Kidney capillary endothelial cell (primary cell): ENCODE results near the gene SH3PXD2A.
A peak's percentile ranks its signal among the peaks of the same experiment; 100 is the strongest.

Source experiments
- DNase-seq: peaks from one replicate; pipeline ENCODE4 v3.0.0-alpha.2; 2018; ENCODE audit warnings: low spot score

Gene SH3PXD2A

DNA sequence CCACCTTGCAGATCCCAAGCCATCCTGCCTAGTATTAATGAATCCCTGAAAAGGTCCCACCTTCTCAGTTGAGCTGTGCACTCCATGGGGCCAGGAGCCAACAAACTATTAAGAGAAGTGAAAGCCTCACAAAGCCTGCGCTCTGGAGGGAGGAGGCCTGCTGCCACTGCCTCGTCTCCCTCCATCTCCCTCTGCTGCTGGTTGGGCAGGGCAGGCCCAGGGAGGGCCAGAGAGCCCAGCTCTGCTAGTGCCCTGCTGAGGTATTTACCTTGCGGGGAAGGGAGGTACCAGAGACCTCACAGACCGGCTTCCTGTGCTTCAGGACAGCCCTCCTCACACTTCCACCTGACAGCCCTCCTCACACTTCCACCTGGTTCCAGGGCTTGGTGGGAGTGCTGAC, 171.5 kb downstream of the SH3PXD2A start:
- DNase-seq = no peak

- DNase-seq = no peak
Measured at GRCh38 chr10:103682631-103683030, 172.7 kb downstream of the SH3PXD2A start.

DNA sequence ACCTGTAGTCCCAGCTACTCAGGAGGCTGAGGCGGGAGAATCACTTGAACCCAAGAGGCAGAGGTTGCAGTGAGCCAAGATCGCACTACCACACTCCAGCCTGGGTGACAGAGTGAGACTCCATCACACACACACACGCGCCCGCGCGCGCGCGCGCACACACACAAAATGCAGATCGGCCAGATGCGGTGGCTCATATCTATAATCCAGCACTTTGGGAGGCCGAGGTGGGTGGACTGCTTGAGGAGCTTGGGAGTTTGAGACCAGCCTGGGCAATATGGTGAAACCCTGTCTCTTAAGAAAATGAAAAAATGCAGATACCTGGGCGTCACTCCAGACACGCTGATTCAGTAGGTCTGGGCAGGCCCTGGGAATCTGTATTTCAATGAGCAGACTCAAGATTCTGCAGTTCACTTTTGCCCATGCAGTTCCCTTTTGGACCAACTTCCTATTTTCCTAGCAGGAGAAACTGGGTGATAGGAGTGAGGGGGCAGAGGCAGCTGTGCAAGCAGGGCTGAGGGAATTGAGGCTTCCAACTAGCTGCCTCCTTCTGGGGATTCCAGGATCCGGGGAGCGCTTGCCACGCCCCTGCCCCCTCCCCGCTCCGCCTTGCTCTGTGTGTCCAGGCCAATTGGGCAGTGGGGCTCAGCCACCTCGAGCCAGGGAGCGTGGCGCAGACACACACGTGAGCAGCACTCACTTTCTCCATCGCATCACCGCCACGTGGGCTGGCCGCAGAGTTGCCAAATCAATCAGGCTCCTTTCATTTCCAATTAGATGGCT, 173.6 kb downstream of the SH3PXD2A start:
- no peak for DNase-seq

DNA sequence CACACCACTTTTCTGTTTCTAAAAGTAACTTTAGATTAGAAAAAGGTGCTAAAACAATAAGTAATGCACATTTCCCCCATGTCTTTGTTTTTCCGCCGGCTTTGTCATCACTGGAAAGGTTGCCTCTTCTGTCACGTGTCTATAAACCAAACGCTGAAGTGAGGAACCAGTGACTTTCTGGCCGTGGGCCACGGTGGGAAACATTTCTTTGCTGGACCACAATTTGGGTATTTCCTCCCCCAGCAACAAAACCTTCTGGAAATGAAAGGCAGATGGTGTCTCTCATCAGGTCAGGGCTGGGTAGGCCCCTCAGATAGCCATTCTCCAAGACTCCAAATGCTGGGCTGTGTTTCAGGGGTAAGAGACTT, 174.5 kb downstream of the SH3PXD2A start:
- DNase-seq = no peak

DNA sequence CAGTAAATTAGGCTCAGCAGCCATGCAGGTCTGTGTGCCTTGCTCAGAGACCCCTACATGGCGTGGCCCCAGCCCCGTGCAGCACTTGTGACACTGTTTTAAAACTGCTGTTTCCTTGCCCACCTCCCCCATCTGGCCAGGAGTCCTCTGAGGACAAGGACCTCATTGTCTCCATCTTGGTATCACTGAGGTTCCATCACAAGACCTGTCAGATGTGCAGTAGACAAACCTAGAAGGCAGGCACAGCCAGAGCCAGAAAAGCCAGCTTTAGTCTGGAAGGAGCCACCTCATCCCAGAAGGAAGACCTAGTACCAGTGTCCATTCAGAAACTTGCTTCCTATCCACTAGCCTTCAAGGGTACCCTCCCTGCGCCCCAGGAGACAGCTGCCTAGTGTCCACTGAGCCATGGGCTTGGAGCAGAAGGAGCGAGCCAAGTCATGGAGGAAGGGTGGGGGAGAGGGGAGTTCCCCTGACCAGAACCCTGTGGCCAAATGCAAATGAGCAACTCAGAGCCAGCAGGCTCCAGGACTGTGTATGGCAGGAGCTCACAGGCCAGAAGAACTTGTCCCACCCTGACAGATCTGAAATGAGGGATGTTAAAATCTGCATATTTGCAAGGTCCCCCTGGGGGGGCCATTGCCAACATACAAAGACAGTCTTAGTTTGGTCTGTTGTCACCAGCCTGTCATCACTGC, 176.1 kb downstream of the SH3PXD2A start:
- no peak for DNase-seq

DNA sequence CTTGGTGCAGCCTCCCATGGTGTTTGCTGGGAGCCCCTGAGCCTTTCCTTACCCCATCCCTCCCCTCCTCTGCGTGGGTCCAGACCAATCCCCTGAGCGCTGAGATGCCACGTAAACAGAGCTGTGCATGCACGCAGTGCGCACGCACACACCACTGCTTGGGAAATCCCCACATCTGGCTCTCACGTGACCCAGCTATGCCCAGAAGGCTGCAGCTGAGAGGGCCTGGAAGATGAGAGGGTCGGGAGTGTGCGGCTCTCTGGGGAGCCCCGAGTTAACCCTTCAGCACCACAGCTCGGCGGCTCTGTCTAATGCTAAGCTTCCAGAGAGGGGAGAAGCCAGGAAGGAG, 177.2 kb downstream of the SH3PXD2A start:
- DNase-seq = no peak

DNA sequence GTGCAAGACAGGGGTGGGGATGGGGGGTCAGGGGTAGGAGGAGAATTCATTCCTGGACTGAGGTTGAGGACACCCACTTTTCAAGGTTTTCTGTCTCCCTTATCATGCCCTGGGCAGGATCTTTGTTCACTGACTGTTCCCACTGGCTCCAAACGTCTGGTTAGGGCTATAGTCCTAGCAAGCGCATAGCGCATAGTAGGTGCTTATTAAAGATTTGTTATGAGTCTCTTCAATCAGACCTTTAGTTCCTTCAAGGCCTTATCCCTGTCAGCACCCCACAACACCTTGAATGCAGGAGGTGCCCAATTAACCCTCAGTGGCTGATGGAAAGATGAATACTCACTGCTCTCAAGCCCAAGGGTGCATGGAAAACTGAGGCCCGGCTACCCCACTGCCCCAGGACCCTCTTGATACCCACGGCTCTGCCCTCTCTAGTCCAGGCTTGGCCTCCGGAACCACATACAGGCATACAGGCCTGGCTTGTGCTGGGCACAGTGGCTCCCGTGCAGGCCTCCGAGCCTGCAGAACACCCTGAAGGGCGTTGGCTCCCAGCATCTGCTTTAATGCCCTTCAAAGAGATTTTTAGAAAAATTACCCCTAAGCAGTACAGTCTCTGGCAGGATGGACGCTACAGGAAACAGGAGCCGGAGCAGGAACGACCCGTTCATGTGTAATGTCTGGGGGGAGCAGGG, 177.7 kb downstream of the SH3PXD2A start:
- DNase-seq = no peak

GRCh38 chr10:103676851-103677417, 178.4 kb downstream of the SH3PXD2A start:
- DNase-seq = no peak

- no peak for DNase-seq
Measured at GRCh38 chr10:103676058-103676785, 179.2 kb downstream of the SH3PXD2A start.

GRCh38 chr10:103673606-103674005, 181.8 kb downstream of the SH3PXD2A start:
- no peak for DNase-seq

- no peak for DNase-seq
Measured at GRCh38 chr10:103672345-103672744, 183.0 kb downstream of the SH3PXD2A start.

DNA sequence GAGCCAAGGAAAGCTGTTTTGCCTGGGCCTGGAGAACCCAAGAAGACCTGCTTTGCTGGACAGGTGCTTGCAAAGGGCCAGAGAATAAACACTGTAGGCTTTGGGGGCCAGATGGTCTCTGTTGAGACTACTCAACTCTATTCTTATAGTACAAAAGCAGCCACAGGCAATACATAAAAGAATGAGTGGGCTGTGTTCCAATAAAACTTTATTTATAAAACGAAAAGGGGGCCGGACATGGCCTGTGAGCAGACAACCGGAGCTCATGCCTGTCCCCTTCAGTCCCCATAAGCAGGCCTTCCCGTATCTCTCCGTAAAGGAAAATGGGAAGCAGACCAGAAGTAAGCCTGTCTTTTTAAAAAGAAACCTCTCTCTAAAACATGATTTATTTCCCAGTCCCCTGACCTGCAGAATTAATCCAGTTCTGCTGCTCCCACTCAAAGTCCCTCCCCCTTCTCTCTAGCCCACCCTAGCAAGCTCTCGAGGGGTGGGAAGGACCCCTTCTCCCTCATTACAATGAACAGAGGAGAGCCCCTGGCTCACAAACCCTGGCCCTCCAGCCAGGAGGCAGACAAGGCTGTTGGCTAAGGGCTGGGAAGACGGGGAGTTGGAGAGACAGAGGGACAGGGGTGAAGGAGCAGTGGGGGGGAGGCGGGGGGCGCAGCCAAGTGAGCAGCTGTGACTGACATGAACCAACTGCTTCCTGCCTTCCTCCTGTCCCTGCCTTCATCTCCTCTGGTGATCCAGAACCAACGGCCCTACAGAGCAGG, 184.1 kb downstream of the SH3PXD2A start:
- DNase-seq = no peak

- DNase-seq = no peak
Measured at GRCh38 chr10:103669944-103670343, 185.4 kb downstream of the SH3PXD2A start.

DNA sequence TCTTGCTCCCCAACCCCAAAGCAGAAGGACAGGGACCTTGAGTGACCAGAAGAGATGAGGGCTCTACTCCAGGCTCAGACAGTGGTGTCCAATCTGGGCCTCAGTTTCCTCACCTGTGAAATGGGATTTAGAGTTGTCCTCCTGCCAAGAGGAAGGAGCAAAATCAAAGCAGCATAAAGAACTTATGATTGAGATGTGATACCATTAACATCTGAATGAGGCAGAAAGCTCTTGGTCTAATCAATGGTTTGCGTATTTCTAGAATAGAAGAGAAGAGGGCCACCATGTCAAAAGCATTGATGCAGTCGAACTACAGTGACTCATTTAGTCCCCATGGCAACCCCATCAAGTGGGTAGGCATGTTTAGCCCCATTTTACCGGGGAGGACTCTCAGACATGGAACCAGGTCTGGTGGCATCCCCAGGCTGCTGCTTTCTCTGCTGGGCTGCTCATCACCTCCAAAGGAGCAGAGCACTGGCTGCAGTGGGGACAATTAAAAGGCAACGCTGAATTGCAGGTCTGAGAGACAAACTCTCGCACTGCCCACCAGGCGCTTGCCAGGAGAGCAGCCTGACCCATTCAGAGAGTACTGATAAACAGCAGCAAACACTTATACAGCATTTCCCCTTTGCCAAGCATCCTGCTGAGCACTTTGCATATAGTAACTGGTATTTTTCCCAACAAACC, 186.0 kb downstream of the SH3PXD2A start:
- no peak for DNase-seq

DNA sequence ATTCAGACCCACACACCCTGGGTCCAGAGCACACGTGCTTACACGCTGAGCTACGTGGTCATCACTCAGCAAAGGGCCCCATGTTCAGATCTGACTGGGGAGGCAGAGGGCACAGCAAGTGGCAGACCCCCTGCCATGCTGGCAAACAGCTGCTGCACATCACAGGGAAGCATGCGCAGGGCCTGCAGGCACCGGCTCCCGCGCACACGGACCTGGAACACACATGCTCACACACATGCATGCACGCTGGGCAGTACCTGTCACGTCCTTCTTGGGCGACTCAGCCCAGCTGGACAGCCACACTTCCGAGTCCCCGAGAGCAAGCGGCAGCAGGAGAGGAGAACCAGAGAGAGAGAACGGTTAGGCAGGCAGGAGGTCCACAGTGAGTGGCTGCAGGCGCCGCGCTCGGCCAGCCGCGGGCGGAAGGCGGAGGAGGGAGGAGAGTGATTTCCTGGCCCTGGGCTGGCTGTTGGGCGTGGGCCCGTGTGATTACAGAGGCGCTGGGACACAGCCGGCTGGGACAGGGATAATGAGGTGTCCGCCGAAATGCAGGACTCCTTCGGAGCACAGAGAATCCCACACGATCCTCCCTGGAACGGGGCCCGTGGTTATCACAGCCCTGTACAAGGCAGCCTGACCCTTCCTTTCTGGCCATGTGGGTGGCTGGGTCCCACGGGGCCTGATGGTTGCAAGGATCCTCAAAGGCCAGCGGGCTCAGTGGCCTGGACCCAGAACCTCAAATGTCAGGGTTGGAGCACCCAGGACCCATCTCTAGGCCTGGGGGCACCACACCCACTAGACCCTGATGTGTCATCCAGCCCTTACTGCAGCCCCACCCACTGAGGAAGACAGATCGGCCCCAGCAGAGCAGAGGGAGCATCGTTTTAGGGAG, 186.8 kb downstream of the SH3PXD2A start:
- peak; percentile 48 for DNase-seq

DNA sequence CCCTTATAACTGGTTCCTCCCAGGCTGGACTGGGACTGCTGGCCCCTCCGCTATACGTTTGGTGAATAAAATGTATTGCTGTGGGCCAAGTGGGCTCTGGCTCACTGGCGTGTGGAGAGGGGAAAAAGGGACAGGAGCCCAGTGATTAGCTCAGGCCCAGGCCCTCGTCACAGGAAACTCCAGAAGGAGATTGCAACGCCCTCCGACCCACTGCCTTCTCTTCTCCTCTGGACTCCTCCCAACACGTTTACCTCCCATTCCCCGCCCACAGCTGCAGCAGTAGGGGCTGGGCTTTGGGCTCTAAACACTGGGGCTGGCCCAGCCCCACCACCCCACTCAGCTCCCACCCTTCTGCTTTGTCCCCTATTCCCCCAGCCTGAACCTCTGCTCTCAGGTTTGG, 188.0 kb downstream of the SH3PXD2A start:
- DNase-seq = no peak

GRCh38 chr10:103666762-103667150, 188.6 kb downstream of the SH3PXD2A start:
- DNase-seq = no peak

DNA sequence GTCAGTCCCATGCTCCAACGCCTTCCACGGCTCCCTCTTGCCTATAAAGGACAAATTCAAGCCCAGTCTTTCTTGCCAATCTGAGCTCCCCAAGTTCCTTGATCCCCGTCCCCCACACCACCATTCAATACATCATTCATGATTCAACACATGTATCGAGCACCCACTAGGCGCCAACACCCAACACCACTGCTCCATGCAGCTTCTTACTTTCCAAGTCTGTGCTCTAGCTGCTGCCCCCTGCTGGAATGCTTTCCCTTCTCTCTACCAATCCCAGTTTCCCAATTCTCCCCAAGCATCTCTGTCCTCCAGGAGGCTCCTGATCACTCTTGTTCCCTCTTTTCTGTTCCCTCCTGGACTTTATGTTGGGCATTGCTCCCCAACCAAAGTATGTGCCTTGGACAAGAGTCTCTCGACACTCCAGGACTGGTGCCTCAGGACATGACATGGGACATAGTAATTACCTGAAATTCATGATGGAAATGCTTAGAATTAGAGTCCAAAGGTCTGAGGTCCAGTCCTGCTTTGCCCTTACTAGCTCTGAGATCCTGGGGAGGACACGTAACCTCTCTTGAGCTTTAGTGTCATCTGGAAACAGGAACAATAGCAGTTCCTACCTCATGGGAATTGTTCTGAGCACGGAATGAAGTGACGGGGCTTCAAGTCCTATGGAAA, 189.2 kb downstream of the SH3PXD2A start:
- DNase-seq = no peak
